ENCODE results near the gene DDAH1.

DNA sequence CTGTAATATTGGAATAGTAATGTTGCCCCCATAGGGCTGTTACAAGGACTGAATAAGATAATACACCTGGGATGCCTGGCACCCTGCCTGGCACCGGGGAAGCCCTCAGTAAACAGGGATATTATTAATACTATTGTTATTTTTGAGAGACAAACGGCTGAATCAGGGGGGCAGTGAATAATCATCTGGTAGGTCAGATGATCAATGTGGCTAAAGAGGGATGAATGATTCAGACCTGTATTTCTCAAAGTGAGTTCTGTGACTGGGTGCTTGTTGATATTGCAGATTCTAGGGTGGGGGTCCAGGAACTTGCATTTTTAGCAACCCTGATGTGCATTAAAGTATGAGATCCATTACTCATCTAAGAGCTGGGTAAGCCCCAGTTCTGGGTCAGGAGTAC lies 142.3 kb downstream of the DDAH1 start:
- TF ChIP-seq, protein P1, sequence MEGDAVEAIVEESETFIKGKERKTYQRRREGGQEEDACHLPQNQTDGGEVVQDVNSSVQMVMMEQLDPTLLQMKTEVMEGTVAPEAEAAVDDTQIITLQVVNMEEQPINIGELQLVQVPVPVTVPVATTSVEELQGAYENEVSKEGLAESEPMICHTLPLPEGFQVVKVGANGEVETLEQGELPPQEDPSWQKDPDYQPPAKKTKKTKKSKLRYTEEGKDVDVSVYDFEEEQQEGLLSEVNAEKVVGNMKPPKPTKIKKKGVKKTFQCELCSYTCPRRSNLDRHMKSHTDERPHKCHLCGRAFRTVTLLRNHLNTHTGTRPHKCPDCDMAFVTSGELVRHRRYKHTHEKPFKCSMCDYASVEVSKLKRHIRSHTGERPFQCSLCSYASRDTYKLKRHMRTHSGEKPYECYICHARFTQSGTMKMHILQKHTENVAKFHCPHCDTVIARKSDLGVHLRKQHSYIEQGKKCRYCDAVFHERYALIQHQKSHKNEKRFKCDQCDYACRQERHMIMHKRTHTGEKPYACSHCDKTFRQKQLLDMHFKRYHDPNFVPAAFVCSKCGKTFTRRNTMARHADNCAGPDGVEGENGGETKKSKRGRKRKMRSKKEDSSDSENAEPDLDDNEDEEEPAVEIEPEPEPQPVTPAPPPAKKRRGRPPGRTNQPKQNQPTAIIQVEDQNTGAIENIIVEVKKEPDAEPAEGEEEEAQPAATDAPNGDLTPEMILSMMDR (IDR thresholded peaks at IDR 0.05; ENCODE audit: poor library complexity, severe bottlenecking): no peak
- TF ChIP-seq SMC3 (conservative IDR thresholded peaks at IDR 0.05; ENCODE audit: poor library complexity): no peak
- TF ChIP-seq, protein P2, sequence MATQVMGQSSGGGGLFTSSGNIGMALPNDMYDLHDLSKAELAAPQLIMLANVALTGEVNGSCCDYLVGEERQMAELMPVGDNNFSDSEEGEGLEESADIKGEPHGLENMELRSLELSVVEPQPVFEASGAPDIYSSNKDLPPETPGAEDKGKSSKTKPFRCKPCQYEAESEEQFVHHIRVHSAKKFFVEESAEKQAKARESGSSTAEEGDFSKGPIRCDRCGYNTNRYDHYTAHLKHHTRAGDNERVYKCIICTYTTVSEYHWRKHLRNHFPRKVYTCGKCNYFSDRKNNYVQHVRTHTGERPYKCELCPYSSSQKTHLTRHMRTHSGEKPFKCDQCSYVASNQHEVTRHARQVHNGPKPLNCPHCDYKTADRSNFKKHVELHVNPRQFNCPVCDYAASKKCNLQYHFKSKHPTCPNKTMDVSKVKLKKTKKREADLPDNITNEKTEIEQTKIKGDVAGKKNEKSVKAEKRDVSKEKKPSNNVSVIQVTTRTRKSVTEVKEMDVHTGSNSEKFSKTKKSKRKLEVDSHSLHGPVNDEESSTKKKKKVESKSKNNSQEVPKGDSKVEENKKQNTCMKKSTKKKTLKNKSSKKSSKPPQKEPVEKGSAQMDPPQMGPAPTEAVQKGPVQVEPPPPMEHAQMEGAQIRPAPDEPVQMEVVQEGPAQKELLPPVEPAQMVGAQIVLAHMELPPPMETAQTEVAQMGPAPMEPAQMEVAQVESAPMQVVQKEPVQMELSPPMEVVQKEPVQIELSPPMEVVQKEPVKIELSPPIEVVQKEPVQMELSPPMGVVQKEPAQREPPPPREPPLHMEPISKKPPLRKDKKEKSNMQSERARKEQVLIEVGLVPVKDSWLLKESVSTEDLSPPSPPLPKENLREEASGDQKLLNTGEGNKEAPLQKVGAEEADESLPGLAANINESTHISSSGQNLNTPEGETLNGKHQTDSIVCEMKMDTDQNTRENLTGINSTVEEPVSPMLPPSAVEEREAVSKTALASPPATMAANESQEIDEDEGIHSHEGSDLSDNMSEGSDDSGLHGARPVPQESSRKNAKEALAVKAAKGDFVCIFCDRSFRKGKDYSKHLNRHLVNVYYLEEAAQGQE (IDR thresholded peaks at IDR 0.05; ENCODE audit: borderline replicate concordance): no peak
- TF ChIP-seq EP300 (conservative IDR thresholded peaks at IDR 0.05; ENCODE audit: poor library complexity, severe bottlenecking): no peak
- no peak for TF ChIP-seq EZH2 (IDR thresholded peaks at IDR 0.05; ENCODE audit: borderline replicate concordance, insufficient read depth, low read length, poor library complexity, severe bottlenecking)

Data from neural cell (in vitro differentiated cells).